GM18867 (cell line): ENCODE data around the gene TMEM255B.

ENCODE experiments used
- ATAC-seq: cut with Tn5 transposase; IDR thresholded peaks from one replicate; pipeline ENCODE4 v1.9.1; 2021; ENCODE audit warnings: mild to moderate bottlenecking, moderate library complexity; ENCODE audit not compliant: unreplicated experiment

Gene TMEM255B

GRCh38 chr13:113766035-113766800, 7.2 kb downstream of the TMEM255B start:
- ATAC-seq = no peak

GRCh38 chr13:113767366-113767765, 8.3 kb downstream of the TMEM255B start:
- ATAC-seq = no peak

- ATAC-seq = no peak
Measured at GRCh38 chr13:113768018-113768905, 9.2 kb downstream of the TMEM255B start.

- ATAC-seq = no peak
Measured at GRCh38 chr13:113769106-113769505, 10.1 kb downstream of the TMEM255B start.

- no peak for ATAC-seq
Measured at GRCh38 chr13:113769881-113770280, 10.9 kb downstream of the TMEM255B start.

GRCh38 chr13:113770441-113770840, 11.4 kb downstream of the TMEM255B start:
- ATAC-seq = no peak

- ATAC-seq = no peak
Measured at GRCh38 chr13:113770937-113771336, 11.9 kb downstream of the TMEM255B start.

GRCh38 chr13:113771709-113772331, 12.8 kb downstream of the TMEM255B start:
- no peak for ATAC-seq

- ATAC-seq = no peak
Measured at GRCh38 chr13:113774177-113775107, 15.4 kb downstream of the TMEM255B start.

- ATAC-seq = no peak
Measured at GRCh38 chr13:113775451-113776145, 16.6 kb downstream of the TMEM255B start.

- no peak for ATAC-seq
Measured at GRCh38 chr13:113776231-113777125, 17.5 kb downstream of the TMEM255B start.

- no peak for ATAC-seq
Measured at GRCh38 chr13:113777311-113778260, 18.6 kb downstream of the TMEM255B start.

GRCh38 chr13:113781571-113781970, 22.5 kb downstream of the TMEM255B start:
- ATAC-seq = no peak

GRCh38 chr13:113782472-113782871, 23.4 kb downstream of the TMEM255B start:
- ATAC-seq = no peak

- ATAC-seq = no peak
Measured at GRCh38 chr13:113783200-113783881, 24.3 kb downstream of the TMEM255B start.

- ATAC-seq = no peak
Measured at GRCh38 chr13:113783966-113784644, 25.1 kb downstream of the TMEM255B start.

GRCh38 chr13:113784645-113785024, 25.6 kb downstream of the TMEM255B start:
- ATAC-seq = no peak
